GM19463 (cell line): ENCODE results near the gene ALDH1B1.
A peak's percentile ranks its signal among the peaks of the same experiment; 100 is the strongest.
"Not testable (repeated sequence)": the region's sequence is repeated elsewhere in the genome, so short reads cannot be mapped to it uniquely, and the experiment has no call there.

ENCODE experiments used
- ATAC-seq: cut with Tn5 transposase; IDR thresholded peaks from one replicate; pipeline ENCODE4 v1.9.1; 2021; ENCODE audit warnings: mild to moderate bottlenecking, moderate library complexity; ENCODE audit not compliant: unreplicated experiment

ALDH1B1 gene

DNA sequence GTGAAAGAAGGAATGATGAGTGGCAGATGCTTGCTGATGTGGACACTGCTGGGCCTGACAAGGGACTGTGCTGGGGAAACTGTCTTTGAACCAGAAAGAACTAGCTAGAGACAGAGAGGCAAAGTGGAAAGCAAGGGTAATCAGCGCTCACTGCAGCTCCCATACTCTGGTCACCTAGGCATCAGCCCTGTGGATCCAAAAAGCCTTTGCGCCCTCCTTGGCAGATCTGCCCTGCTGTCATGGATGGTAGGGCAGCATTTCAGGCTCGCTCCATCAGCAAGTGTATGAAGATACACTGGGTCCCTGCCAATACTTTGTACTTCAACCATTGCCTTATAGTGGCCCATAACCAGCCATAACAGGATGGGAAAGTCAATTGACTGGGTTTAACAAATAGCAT, 6.6 kb upstream of the ALDH1B1 start:
- ATAC-seq: no peak

DNA sequence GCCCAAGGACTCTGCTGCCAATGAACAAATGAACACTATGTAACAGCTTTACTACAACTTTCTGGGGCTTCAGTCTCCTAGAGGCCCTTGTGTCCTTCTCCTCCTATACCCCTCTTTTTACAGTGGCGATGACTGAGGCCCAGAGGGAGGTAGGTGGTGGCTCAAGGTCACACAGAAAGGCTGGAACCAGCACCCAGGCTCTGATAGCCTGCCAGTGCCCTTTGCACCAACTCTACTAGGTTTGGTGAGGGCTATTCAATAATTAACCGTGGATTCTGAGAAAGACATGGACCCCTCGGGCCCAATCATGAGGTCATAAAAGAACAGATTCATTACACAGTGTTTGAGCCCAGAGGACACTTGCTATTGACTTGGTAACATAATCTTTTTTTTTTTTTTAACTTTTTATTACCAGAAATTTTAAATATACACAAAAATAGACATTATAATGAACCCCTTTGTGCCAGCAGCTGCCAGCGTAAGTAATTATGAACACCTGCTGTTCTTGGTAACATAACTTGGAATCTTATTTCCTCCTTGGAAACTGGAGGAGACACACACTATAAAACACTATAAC, 6.1 kb upstream of the ALDH1B1 start:
- no peak for ATAC-seq

DNA sequence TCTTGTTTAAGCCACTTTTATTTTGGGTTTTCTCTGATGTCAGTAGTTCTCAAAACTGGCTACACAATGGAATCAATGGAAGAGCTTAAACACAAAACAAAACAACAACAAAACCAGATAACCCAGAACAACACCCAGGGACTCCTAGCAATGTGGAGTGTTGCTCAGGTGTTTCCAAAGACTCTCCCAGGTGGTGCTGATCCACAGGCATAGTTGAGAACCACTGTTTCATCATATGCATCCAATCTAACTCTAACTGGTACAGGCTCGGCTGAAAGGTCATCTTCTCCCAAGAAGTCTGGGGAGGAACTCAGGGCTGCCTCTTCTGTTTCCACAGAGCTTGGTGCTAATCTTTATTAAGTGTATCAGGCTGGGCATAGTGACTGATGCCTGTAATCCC, 5.4 kb upstream of the ALDH1B1 start:
- ATAC-seq: no peak

DNA sequence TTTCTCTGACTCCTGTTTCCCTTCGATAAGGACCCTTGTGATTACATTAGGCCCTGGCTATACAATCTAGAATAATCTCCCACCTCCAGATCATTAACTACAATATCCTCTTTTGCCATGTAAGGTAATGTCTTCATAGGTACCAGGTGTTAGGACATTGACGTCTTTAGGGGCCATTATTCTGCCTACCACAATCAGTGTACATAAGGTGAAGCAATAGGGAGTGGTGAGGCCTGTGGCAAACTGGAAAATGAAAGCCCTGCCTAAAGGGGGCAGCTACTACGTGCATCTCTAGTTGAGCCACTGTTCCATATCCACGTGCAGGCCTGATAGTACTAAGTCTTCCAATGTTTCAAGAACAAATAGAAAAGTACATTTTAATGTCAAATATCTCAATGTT, 4.8 kb upstream of the ALDH1B1 start:
- ATAC-seq: no peak

DNA sequence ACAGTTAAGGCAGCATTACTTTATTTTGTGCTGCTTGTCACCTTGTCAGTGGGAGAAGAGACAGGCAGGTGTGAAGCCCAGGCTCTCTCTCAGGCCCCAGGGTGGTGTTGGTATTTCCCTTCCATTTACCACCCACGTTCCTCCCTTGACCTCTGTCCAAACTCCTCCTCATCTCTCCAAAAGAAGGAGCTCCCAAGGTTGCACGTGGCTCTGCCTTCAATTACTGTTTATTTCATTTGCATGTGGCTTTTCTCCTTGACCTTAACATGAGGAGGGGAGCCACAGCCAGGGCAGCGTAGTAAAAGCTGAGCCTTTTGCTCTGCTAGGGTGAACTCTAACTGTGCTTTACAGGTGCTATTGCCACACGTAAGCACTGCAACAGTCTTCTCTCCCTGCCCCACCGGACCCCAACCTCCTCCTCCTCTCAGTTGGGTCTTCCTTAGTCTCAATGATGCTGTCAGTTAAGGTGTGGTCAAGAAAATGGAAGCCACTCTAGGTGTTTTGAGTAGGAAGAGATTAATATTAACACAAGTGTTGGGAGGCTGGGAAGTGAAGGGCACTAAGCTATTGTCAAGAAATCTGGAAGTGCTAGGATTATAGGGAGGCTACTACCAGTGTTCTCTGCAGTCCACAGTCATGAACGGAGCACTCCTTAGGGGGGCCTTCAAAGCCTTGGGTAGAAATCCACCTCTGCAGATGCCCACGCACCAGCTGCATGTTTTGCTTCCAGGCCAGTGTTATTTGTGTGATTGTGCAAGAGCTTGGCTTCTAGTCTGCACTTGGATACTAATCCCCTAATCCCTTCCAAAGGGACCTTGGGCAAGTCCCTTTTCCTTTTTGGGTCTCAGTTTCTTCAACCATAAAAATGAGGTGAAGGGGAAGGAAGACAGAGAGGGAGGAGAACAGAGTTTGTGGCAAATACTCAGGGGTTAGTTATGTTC, 3.9 kb upstream of the ALDH1B1 start:
- no peak for ATAC-seq

DNA sequence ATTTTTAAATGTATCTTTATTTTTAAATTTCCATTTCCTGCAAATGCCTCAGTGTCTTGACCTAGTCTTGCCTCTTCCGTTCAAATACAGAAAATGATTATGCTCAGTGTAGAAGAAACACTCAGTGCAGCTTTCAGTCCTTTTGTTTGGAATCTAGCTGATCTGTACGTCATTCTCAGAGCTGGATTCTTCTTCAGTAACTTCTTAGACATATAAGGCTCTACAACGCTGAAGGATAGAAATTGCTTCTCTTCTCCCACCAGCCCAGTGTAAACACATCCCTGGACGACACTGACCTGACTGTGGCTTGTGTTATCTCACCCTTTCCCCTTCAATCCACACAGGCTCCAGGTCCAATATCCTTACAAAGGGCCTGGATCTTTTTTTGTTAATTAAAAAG, 3.2 kb upstream of the ALDH1B1 start:
- ATAC-seq: no peak

DNA sequence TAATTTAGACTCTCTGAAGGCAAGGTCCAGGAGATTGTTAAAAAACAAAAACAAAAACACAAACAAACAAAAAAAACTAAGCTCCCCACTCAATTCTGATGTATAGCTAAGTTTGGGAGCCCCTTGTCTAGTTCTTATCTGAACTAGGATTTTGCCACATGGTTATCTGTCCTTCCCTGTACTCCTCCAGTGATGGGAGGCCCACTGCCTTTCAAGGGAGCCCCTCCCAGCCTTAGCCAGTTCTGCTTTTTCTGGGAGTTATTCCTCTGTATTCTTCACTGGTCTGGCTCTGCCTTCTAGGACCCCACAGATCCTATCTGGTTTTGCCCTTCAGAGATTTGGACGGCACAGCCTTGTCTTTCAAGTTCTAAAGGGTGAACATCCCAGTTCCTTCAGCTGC, 2.1 kb upstream of the ALDH1B1 start:
- no peak for ATAC-seq

DNA sequence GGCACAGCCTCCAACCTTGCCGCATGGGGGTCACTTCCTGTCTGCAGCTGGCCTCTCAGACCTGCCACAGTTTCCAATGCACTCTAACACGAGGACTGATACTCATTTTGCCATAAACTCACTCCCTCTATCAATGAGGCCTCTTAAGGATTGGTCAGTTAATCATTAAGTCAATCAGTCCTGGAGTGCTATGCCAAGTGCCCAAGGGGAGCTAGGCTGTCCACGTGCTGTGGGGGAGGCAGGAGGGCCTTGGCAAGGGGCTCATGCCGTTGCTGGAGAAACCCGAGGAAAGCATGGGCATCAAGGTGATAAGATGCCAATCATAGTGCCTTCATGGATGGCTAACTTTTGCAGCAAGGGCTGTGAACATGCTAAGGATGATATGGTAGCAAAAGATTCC, 1.7 kb upstream of the ALDH1B1 start:
- no peak for ATAC-seq

DNA sequence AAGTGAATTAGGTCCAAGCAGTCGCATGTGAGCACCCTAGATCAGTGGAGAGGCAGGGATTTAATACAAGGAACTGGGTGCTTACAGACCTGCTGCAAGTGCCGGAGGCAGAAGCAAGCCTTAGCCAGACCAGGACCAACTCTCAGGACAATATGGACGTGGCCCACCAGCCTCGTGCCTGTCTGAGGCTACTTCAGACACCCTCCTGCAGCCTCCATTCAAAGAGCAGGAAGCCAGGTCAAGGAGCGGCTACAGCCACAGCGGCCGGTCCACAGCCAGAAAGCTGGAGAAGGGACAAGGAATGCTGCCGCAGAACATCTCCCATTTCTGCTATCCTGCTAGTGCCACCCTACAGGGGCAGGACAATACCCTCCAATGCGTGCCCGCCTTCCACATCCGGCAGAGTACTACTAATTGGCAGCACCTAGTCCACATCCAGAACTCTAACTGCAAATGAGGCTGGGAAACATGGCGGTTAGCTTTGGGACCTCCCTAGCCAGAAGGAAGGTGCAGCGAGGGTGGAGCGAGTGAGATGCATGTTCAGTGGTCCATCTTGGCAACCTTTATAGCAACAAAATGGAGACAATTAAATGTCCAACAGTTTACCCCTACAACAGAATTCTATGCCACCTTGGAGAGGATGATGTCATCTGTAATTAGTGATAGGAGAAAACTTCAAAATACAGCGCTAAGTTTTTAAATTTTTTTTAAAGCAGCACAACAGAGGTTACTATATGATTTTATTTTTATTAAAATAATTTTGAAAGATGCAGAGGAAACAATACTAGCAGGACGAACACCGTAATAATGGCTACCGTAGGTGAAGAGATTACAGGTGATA, 1.0 kb upstream of the ALDH1B1 start:
- no peak for ATAC-seq

DNA sequence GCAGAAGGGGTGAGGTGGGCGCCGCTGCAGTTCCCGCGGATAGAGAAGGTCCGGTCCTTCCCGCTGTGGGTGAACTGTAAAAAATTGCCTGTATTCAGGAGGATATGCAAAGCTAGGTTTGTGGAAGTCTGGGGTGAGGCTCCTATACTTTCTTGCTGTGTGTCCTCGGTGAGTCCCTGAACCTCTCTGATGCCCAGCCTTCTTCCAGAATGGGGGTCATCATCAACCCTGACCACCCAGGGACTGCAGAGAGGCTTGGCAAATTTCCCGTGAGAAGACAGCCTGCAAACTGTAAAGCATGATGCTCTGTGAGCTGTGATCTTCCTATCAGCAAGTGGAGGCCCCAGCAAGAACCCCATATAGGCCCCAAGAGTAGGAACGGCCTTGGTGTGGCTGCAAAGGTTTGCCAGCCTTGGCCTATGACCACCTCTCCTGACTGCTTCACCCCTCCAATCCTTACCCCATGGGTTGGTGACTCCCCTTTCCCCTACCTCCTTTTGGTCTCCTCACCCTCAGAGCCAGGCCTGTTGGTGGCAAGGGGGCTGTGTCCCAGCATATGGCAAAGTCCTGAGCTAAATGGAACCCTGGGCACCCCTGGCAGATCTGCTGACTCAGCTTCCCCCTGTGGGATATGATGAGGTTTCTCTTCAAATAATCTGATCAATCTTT, 760 bp downstream of the ALDH1B1 start:
- no peak for ATAC-seq

DNA sequence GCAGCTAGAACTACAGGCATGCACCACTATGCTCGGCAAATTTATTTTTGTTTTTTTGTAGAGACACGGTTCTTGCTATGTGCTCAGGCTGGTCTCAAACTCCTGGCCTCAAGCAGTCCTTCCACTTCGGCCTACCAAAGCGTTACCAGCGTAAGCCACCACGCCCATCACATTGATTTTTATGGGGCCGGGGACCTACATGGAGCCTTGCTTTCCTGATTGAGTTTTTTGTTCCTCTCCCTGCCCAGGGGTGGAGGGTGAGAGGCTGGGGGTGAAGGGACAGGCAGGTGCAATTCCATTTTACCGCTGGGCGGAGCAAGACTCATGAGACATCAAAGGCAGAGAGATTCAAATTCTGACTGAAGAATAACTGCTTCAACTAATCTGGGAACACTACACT, 1.9 kb downstream of the ALDH1B1 start:
- ATAC-seq: no peak

DNA sequence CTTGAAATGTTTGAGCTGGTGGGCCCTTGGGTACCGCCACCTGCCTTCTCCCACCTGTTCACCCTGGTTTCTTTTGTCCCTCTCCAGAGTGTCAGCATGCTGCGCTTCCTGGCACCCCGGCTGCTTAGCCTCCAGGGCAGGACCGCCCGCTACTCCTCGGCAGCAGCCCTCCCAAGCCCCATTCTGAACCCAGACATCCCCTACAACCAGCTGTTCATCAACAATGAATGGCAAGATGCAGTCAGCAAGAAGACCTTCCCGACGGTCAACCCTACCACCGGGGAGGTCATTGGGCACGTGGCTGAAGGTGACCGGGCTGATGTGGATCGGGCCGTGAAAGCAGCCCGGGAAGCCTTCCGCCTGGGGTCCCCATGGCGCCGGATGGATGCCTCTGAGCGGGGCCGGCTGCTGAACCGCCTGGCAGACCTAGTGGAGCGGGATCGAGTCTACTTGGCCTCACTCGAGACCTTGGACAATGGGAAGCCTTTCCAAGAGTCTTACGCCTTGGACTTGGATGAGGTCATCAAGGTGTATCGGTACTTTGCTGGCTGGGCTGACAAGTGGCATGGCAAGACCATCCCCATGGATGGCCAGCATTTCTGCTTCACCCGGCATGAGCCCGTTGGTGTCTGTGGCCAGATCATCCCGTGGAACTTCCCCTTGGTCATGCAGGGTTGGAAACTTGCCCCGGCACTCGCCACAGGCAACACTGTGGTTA, 3.3 kb downstream of the ALDH1B1 start:
- ATAC-seq: no peak

DNA sequence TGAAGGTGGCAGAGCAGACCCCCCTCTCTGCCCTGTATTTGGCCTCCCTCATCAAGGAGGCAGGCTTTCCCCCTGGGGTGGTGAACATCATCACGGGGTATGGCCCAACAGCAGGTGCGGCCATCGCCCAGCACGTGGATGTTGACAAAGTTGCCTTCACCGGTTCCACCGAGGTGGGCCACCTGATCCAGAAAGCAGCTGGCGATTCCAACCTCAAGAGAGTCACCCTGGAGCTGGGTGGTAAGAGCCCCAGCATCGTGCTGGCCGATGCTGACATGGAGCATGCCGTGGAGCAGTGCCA, 3.8 kb downstream of the ALDH1B1 start:
- ATAC-seq: no peak

DNA sequence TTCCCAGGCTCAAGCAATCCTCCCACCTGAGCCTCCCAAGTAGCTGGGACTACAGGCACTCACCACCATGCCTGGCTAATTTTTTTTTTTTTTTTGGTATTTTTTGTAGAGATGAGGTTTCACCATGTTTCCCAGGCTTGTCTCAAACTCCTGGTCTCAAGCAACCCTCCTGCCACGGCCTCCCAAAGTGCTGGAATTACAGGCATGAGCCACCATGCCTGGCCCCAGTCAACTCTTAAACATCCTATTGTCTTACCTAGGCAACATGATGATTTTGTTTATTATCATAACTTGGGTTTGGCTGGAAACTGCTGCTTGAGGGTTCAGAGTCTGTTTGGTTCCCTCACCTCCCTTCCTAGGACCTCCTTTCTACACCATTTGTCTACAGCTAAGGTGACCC, 6.7 kb downstream of the ALDH1B1 start:
- ATAC-seq: not testable (repeated sequence)

DNA sequence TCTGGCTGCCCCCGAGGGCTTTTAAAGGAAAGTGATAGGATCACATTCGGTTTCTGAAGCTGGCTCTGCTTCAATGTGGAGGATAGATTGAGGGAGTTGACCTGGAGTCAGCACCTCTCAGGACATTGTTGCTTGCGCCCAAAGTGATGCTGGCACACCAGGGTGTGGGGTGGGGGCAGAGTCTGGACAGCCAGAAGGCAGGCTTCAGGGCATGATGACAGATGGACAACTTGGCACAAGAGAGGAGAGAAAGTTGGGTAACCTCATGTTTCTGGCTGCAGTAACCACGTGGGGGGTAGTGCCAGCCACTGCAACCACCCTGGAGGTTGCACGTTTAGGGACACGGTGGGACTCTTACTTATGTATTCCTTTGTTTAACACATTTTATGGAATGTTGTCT, 9.5 kb downstream of the ALDH1B1 start:
- ATAC-seq: no peak

DNA sequence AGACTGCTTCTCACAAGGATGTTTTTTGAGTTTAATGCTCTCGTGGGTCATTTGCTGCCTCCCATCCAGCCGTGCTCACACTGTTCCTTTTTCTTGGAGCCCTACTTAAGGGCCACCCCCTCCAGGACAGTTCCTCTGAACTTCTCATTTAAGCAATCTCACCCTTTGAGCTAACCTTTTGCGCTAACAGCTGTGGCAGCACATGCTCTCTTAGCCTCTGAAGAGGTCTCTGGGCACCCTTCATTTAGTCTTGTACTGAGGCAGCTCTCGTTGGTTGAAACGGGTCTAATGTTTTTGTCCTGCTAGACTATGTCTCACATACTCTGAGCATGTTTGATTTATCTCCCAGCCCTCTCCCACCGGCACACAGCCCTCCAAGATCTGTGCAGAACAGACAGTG, 11.8 kb downstream of the ALDH1B1 start:
- no peak for ATAC-seq

DNA sequence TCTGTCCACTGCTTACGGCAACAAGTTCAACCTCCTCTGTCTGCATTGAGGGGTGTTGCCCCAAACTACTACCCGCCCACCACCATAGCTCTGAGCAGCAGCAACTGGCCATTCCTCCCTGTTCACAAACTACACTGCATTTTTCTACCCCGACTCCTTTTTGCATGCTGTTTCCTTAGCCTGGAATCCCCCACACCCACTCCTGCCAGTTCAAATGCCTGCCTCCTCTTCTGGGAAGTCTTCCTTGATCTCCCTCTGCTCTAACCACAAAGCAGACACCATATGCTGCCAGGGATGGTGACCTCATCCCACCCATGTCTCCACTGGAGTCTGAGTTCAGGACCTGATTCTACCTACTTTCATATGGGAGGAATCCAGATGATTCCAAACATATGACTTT, 13.3 kb downstream of the ALDH1B1 start:
- no peak for ATAC-seq

DNA sequence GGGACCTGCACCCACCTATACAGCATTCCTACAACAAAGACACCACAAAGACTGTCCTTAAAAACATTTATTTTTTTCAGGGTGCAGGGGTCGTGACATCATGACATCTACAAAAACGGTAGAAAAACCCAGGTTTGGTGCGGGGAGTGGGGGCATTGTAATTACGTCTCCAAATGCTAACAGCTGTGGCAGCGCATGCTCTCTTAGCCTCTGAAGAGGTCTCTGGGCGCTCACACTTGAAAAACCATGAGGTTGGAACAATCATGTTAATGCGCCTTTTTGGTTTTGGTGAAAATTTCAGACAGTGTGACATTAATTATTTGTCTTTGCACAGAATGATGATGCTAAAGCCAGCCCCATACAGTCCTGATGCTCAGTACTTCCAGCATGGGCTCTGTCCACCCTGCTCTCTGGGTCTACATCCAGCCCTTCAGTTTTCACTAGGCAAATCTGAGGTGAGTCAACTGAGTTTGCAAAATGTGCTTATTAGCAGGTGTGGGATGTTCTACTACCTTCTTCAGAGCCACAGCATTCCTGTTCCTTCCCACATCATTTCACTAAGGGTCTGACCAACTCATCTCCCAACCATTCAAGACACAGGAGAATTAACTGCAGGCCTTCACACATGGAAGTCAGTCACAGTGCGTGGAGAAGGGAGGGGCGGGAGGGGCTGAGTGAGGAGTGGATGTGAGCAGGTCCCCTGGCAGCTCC, 14.1 kb downstream of the ALDH1B1 start:
- no peak for ATAC-seq

DNA sequence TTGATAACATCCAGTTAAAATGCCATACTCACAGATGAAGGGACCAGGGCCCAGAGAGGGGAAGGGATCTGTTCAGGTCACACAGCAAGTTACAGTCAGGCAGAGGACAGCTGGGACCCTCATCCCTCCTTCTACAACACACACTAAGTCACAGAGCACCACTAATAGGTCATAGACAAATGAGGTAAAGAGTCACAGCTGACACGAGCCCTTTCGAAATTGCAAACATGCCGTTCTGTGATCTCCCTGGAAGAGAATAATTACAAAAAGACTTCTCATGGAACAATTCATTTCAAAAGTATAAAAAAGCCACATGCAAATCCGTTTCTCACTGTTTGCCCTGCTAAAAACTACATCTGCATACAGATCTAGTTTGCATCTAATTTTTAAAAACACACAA, 16.2 kb downstream of the ALDH1B1 start:
- ATAC-seq: peak; percentile 67

DNA sequence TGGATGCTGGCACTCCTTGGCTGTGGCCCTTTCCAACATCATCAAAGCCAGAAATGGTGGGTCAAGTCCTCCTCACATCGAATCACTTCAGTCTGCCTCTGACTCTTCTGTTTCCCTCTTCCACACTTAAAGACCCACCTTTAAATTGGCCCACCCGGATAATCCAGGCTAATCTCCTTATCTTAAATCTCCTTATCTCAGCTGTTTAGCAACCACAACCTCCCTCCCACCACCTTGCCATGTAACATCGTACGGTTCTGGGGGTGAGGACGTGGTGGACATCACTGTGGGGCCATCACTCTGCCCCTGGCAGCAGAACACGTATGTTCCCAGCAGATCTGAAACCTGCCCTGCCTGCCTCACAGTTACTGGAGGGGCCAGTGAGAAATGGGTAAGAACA, 20.2 kb downstream of the ALDH1B1 start:
- ATAC-seq: no peak
